DND-41 (cell line): ENCODE measurements around the gene MTF1.

ENCODE experiments used
- ATAC-seq: fragments of 200-7000 bp; cut with Tn5 transposase; 3 replicates; pipeline ENCODE4 v1.9.1; 2021; ENCODE audit warnings: low read depth; ENCODE audit not compliant: insufficient read depth
- DNase-seq: peaks from one replicate; pipeline ENCODE4 v3.0.0-alpha.2; 2020
- H2AFZ ChIP-seq: 2 replicates; pipeline ENCODE4 v1.6.0; 2012; ENCODE audit warnings: low read depth, low read length
- H3K27ac ChIP-seq: 2 replicates; pipeline ENCODE4 v1.5.1; 2012; ENCODE audit warnings: low read length, inconsistent platforms
- H3K27me3 ChIP-seq: fragments of 200-600 bp; sonication (generic); 2 replicates; pipeline ENCODE4 v1.6.0; 2012; ENCODE audit warnings: low read length, mild to moderate bottlenecking, inconsistent platforms; ENCODE audit not compliant: insufficient read depth, poor library complexity
- H3K36me3 ChIP-seq: 2 replicates; pipeline ENCODE4 v1.5.1; 2012; ENCODE audit warnings: low read length, inconsistent platforms; ENCODE audit not compliant: insufficient read depth
- H3K4me1 ChIP-seq: 2 replicates; pipeline ENCODE4 v1.5.1; 2012; ENCODE audit warnings: mild to moderate bottlenecking, low read length; ENCODE audit not compliant: insufficient read depth
- H3K4me2 ChIP-seq: 2 replicates; pipeline ENCODE4 v1.6.0; 2012; ENCODE audit warnings: mild to moderate bottlenecking, moderate library complexity, low read length, inconsistent platforms; ENCODE audit not compliant: insufficient read depth
- H3K4me3 ChIP-seq, 2 experiments: fragments of 200-600 bp in 1 of 2; shearing (Covaris generic) in 1 of 2; 2 replicates each; pipeline ENCODE4 v1.5.1; 2012 to 2016; ENCODE audit warnings: inconsistent platforms in 2 of 2, low read length in 2 of 2, mild to moderate bottlenecking in 2 of 2, low read depth in 1 of 2, moderate library complexity in 1 of 2
- H3K79me2 ChIP-seq: 2 replicates; pipeline ENCODE4 v1.6.0; 2012; ENCODE audit warnings: low read length, inconsistent platforms; ENCODE audit not compliant: insufficient read depth
- H3K9ac ChIP-seq: 2 replicates; pipeline ENCODE4 v1.6.0; 2012; ENCODE audit warnings: low read depth, mild to moderate bottlenecking, inconsistent platforms, low read length, moderate library complexity
- H3K9me3 ChIP-seq: 2 replicates; pipeline ENCODE4 v1.5.1; 2012; ENCODE audit warnings: low read length, moderate library complexity, mild to moderate bottlenecking, inconsistent platforms; ENCODE audit not compliant: insufficient read depth, severe bottlenecking
- H4K20me1 ChIP-seq: 2 replicates; pipeline ENCODE4 v1.6.0; 2012; ENCODE audit warnings: low read length; ENCODE audit not compliant: insufficient read depth
- EZH2 ChIP-seq: IDR thresholded peaks from 3 replicates; pipeline ENCODE4 v1.6.1; 2012; ENCODE audit warnings: borderline replicate concordance, low read depth, mild to moderate bottlenecking, moderate library complexity, low read length, inconsistent platforms; ENCODE audit not compliant: severe bottlenecking
- TF ChIP-seq, protein P1 (sequence below): IDR thresholded peaks from 2 replicates; pipeline ENCODE4 v1.5.1; 2012; ENCODE audit warnings: borderline replicate concordance, low read length, moderate library complexity, mild to moderate bottlenecking; ENCODE audit not compliant: poor library complexity, severe bottlenecking; ENCODE audit errors: extremely low read depth

The MTF1 gene

DNA sequence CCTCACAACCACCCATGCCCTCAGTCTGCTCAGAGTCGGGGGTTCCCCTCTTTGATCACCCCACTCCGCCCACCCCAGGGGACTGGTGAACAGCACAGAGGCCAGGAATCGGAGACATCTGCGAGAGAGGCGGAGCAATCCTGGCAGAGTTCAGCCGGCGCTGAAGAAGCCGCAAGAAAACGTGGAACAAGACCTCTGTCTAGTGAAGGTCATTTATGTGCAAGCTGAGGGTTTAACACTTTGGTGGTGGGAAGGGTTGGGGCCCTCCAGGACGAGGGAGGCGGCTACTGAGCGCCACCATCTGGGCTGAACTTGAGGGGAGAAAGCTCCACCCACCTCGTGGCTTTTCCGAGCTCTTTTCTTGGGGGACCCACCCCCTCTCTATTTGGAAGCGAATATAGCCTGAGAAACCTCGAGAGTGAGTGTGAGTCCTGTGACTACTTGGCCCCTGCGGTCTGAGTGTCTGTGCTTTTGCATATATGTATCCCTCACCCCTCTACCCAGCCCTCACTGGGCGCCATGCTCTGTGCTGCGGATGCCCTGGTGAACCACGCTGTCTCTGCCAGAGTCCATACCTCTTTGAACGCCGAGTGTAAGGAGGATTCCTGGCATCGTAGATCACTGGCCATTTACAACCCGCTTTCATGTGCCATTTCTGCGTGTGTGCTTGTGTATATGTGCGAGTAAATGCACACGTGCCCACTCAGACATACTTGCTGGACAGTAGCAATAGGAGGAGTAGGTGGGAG, 93.3 kb downstream of the MTF1 start:
- peaks cover 8% of the 10 kb centered on the region for H3K27me3 ChIP-seq
- DNase-seq = no peak
- no peaks in the 10 kb centered on the region for H3K9me3 ChIP-seq
- H4K20me1 ChIP-seq = peaks cover 7% of the 10 kb centered on the region
- no peak overlapping the region for H3K9ac ChIP-seq
- no peak overlapping the region for H3K27ac ChIP-seq
- TF ChIP-seq, protein P1, sequence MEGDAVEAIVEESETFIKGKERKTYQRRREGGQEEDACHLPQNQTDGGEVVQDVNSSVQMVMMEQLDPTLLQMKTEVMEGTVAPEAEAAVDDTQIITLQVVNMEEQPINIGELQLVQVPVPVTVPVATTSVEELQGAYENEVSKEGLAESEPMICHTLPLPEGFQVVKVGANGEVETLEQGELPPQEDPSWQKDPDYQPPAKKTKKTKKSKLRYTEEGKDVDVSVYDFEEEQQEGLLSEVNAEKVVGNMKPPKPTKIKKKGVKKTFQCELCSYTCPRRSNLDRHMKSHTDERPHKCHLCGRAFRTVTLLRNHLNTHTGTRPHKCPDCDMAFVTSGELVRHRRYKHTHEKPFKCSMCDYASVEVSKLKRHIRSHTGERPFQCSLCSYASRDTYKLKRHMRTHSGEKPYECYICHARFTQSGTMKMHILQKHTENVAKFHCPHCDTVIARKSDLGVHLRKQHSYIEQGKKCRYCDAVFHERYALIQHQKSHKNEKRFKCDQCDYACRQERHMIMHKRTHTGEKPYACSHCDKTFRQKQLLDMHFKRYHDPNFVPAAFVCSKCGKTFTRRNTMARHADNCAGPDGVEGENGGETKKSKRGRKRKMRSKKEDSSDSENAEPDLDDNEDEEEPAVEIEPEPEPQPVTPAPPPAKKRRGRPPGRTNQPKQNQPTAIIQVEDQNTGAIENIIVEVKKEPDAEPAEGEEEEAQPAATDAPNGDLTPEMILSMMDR = no peak
- TF ChIP-seq EZH2 = no peak
- no peak overlapping the region for H3K4me3 ChIP-seq
- H3K36me3 ChIP-seq = no peaks in the 10 kb centered on the region
- no peaks in the 10 kb centered on the region for H3K79me2 ChIP-seq
- no peak for ATAC-seq
- no peak overlapping the region for H3K4me2 ChIP-seq
- no peaks in the 10 kb centered on the region for H3K4me1 ChIP-seq
- H2AFZ ChIP-seq = no peak overlapping the region

DNA sequence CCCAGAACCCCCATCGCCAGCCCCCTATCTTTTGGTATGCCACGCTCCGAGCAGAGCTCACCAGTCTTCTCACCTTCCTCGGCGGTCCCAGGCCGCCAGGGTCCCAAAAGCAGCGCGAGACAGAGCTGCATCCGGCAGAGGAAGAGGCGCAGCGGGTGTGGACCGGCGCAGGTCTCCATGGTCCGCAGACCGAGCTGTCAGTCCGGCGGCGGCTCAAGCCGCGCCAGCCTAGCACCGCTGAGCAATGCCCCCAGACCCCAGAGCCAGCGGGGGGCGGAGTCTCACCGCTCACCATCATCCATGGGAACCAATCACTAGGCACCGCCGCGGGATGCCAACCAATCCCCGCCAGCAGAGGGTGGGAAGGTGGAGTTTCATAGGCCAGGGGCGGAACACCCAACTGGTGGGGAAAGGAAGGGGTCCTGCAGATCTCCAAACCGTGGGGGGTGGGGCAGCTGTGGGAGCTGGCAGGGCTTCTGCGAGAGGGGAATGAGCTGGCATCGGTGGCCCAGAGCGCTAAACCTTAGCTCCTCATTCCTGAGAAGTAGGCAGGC, 94.4 kb downstream of the MTF1 start, which contains the start of gene EPHA10:
Gene EPHA10, minus strand, starts transcription at position 233 of the 554 bp plus-strand sequence. Its CDS starts 54 bp downstream, at position 179.
- H3K79me2 ChIP-seq = no peaks in the 10 kb centered on the region
- H3K4me2 ChIP-seq = no peak within 1 kb of the TSS
- no peak for DNase-seq
- no peak within 1 kb of the TSS for H3K9ac ChIP-seq
- H3K4me1 ChIP-seq = no peaks in the 10 kb centered on the region
- no peaks in the 10 kb centered on the region for H3K36me3 ChIP-seq
- ATAC-seq = no peak
- no peak within 1 kb of the TSS for H3K4me3 ChIP-seq
- no peak within 1 kb of the TSS for H2AFZ ChIP-seq
- H3K27ac ChIP-seq = no peak within 1 kb of the TSS
- TF ChIP-seq EZH2 = no peak
- TF ChIP-seq, protein P1 = no peak
- no peaks in the 10 kb centered on the region for H3K9me3 ChIP-seq
- H4K20me1 ChIP-seq = peaks cover 7% of the 10 kb centered on the region
- peaks cover 8% of the 10 kb centered on the region for H3K27me3 ChIP-seq

DNA sequence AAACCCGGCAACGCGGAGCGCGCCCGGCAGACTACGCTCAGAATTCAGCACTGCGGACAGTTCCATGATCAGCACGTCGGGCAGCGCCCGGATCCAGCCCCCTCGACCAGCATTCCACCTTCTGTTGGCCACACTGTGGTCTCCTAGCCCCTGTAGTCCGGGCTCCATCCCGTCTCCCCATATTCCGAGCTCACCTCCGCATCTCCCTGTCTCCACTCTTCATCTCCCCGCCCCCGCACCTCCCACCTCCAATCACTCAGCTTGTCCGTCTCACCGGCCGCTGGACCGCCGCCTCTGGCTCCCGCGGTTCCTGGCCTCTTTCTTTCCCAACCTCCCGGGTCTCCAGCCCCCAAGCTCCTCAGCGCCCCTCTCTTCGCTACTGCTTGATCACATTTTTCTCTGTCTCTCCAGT, 95.0 kb downstream of the MTF1 start:
- no peak overlapping the region for H3K9ac ChIP-seq
- H3K36me3 ChIP-seq = no peaks in the 10 kb centered on the region
- no peaks in the 10 kb centered on the region for H3K4me1 ChIP-seq
- peaks cover 7% of the 10 kb centered on the region for H4K20me1 ChIP-seq
- TF ChIP-seq, protein P1 = no peak
- no peak for TF ChIP-seq EZH2
- no peak overlapping the region for H3K4me3 ChIP-seq
- H3K9me3 ChIP-seq = no peaks in the 10 kb centered on the region
- H3K27me3 ChIP-seq = peaks cover 5% of the 10 kb centered on the region
- no peak overlapping the region for H2AFZ ChIP-seq
- ATAC-seq (peak; percentile 73), DNase-seq (peak; percentile 58)
- H3K4me2 ChIP-seq = no peak overlapping the region
- no peak overlapping the region for H3K27ac ChIP-seq
- H3K79me2 ChIP-seq = no peaks in the 10 kb centered on the region
